ENCODE results near the gene PCDHB11.
A peak's percentile ranks its signal among the peaks of the same experiment; 100 is the strongest.
"Not testable (repeated sequence)": the region's sequence is repeated elsewhere in the genome, so short reads cannot be mapped to it uniquely, and the experiment has no call there.

PCDHB11 gene

GRCh38 chr5:141188682-141189081 lies 10.7 kb upstream of the PCDHB11 start:
- DNase-seq = not testable (repeated sequence)

- DNase-seq = not testable (repeated sequence)
Measured at GRCh38 chr5:141189131-141189530, 10.3 kb upstream of the PCDHB11 start.

GRCh38 chr5:141192110-141192725 lies 7.2 kb upstream of the PCDHB11 start, which contains the start of gene PCDHB10:
Gene PCDHB10 (plus strand): TSS chr5:141192353. CDS start chr5:141192553, 200 bp downstream.
- DNase-seq = peak; percentile 16

GRCh38 chr5:141194332-141194731 lies 5.1 kb upstream of the PCDHB11 start:
- not testable (repeated sequence) for DNase-seq

- no peak for DNase-seq
Measured at GRCh38 chr5:141196363-141196762, 3.1 kb upstream of the PCDHB11 start.

DNA sequence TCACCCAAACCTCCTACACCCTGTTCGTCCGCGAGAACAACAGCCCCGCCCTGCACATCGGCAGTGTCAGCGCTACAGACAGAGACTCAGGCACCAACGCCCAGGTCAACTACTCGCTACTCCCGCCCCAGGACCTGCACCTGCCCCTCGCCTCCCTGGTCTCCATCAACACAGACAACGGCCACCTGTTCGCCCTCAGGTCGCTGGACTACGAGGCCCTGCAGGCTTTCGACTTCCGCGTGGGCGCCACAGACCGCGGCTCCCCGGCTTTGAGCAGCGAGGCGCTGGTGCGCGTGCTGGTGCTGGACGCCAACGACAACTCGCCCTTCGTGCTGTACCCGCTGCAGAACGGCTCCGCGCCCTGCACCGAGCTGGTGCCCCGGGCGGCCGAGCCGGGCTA lies 1.7 kb downstream of the PCDHB11 start:
- not testable (repeated sequence) for DNase-seq

GRCh38 chr5:141201646-141202045 lies 2.2 kb downstream of the PCDHB11 start:
- not testable (repeated sequence) for DNase-seq

DNA sequence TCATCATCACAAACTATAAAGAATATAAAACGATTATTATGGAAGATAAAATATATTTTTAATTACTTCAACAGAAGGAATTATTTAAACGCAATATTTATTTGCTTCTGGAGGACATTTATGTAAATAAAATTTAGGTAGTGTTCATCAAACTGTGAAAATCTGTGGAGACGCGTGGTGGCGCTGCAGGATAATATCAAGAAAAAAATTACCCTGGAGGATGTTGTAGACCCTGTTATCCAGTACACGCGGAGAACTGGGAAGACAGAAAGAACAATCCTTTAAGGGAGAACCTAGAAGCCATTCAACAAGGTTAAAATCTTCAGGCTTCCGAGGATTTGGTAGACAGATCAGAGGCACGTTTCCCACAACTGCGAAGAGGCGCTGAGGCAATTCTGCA lies 9.1 kb downstream of the PCDHB11 start, which contains the start of gene PCDHB12:
TSS of gene PCDHB12 (plus strand) at position 242 of the 400 bp plus-strand sequence. CDS start 189 bp downstream, outside the sequence.
- no peak for DNase-seq

- not testable (repeated sequence) for DNase-seq
Measured at GRCh38 chr5:141210281-141210680, 10.9 kb downstream of the PCDHB11 start.

- not testable (repeated sequence) for DNase-seq
Measured at GRCh38 chr5:141210849-141211248, 11.4 kb downstream of the PCDHB11 start.

DNA sequence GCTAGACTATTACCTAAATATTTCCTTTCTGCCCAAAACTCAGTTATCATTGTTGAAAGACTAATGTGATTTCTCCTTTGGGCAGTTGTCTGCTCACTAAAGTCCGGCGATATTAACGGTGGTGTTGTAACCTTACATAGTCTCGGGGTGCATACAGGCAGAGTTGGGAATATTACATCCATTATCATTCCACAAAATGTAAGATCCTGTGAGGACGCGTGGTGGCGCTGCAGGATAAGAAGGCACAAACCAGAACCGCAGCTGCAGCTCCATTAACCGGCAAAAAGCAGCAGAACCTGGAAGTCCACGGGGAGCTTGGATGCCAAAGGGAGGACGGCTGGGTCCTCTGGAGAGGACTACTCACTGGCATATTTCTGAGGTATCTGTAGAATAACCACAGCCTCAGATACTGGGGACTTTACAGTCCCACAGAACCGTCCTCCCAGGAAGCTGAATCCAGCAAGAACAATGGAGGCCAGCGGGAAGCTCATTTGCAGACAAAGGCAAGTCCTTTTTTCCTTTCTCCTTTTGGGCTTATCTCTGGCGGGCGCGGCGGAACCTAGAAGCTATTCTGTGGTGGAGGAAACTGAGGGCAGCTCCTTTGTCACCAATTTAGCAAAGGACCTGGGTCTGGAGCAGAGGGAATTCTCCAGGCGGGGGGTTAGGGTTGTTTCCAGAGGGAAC lies 14.4 kb downstream of the PCDHB11 start, which contains the start of gene PCDHB13:
TSS of gene PCDHB13 (plus strand) at position 264 of the 684 bp plus-strand sequence. CDS start at position 469, 205 bp downstream.
- DNase-seq = not testable (repeated sequence)

DNA sequence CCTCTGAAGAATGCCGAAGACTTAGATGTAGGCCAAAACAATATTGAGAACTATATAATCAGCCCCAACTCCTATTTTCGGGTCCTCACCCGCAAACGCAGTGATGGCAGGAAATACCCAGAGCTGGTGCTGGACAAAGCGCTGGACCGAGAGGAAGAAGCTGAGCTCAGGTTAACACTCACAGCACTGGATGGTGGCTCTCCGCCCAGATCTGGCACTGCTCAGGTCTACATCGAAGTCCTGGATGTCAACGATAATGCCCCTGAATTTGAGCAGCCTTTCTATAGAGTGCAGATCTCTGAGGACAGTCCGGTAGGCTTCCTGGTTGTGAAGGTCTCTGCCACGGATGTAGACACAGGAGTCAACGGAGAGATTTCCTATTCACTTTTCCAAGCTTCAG lies 15.2 kb downstream of the PCDHB11 start:
- not testable (repeated sequence) for DNase-seq

GRCh38 chr5:141215504-141215903 lies 16.1 kb downstream of the PCDHB11 start:
- DNase-seq = not testable (repeated sequence)

DNA sequence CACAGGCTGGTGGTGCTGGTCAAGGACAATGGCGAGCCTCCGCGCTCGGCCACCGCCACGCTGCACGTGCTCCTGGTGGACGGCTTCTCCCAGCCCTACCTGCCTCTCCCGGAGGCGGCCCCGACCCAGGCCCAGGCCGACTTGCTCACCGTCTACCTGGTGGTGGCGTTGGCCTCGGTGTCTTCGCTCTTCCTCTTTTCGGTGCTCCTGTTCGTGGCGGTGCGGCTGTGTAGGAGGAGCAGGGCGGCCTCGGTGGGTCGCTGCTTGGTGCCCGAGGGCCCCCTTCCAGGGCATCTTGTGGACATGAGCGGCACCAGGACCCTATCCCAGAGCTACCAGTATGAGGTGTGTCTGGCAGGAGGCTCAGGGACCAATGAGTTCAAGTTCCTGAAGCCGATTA lies 16.6 kb downstream of the PCDHB11 start:
- not testable (repeated sequence) for DNase-seq

- no peak for DNase-seq
Measured at GRCh38 chr5:141223112-141223783, 23.8 kb downstream of the PCDHB11 start, which contains the start of gene PCDHB14. Gene PCDHB14 (plus strand): TSS chr5:141223343. CDS start chr5:141223506, 163 bp downstream.

DNA sequence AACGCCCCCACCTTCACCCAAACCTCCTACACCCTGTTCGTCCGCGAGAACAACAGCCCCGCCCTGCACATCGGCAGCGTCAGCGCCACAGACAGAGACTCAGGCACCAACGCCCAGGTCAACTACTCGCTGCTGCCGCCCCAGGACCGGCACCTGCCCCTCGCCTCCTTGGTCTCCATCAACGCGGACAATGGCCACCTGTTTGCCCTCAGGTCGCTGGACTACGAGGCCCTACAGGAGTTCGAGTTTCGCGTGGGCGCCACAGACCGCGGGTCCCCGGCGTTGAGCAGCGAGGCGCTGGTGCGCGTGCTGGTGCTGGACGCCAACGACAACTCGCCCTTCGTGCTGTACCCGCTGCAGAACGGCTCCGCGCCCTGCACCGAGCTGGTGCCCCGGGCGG lies 25.4 kb downstream of the PCDHB11 start:
- DNase-seq = not testable (repeated sequence)

- not testable (repeated sequence) for DNase-seq
Measured at GRCh38 chr5:141225421-141225820, 26.0 kb downstream of the PCDHB11 start.

DNA sequence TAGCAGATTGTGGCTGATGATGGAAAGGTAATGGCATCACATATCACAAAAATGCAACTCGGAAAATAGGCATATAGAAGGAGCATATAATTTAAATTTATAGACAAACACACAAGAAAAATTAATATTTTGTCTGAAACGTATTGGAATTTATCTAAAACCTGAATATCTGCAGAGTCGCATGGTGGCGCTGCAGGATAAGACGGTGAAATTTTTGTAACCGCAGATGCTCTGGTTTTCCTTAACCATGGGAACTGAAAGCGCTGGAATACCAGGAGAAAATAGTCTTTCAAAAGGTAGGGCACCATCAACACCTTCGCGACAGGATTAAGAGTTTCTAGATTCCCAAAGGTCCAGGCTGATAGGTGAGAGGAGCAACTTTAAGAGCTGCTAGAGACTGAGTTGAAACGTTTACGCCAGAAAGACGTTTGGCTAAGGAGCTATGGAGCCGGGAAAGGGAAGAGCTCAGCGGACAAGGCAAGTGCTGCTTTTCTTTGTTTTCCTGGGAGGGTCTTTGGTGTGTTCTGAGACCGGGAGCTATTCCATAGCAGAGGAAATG lies 34.8 kb downstream of the PCDHB11 start:
- no peak for DNase-seq

- not testable (repeated sequence) for DNase-seq
Measured at GRCh38 chr5:141235922-141236321, 36.5 kb downstream of the PCDHB11 start.

GRCh38 chr5:141236516-141237313 lies 37.3 kb downstream of the PCDHB11 start:
- DNase-seq = no peak

DNA sequence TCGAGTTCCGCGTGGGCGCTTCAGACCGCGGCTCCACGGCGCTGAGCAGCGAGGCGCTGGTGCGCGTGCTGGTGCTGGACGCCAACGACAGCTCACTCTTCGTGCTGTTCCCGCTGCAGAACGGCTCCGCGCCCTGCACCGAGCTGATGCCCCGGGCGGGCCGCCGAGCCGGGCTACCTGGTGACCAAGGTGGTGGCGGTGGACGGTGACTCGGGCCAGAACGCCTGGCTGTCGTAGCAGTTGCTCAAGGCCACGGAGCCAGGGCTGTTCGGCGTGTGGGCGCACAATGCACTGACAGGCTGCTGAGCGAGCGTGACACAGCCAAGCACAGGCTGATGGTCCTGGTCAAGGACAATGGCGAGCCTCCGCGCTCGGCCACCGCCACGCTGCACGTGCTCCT lies 42.1 kb downstream of the PCDHB11 start:
- DNase-seq = no peak

GRCh38 chr5:141245250-141245717 lies 45.9 kb downstream of the PCDHB11 start, which contains the start of gene PCDHB15:
Gene PCDHB15 (plus strand): TSS chr5:141245395. CDS start chr5:141245579, 184 bp downstream.
- DNase-seq = no peak

Data from NK-92 treated with Interleukin-12 subunit alpha and Interleukin-12 subunit beta, amount 100 ng/mL, for 24 hours (cell line).